22Rv1 (cell line): ENCODE results near the gene SALL2.

Experiments
- H3K27ac ChIP-seq: fragments of 450-650 bp; 2 replicates; pipeline ENCODE4 v1.5.1; 2017
- ZFX ChIP-seq: fragments of 450-650 bp; IDR thresholded peaks from 2 replicates; pipeline ENCODE4 v1.6.1; 2017; ENCODE audit warnings: antibody characterized with exemption, borderline replicate concordance
- TF ChIP-seq, protein P1 (sequence below): fragments of 450-650 bp; IDR thresholded peaks from 2 replicates; pipeline ENCODE4 v1.5.1; 2017; ENCODE audit warnings: mild to moderate bottlenecking

Gene SALL2

GRCh38 chr14:21525962-21526671, at the start of gene SALL2:
SALL2 (minus strand) TSS chr14:21526346; CDS start chr14:21526127, 219 bp downstream.
- TF ChIP-seq, protein P1, sequence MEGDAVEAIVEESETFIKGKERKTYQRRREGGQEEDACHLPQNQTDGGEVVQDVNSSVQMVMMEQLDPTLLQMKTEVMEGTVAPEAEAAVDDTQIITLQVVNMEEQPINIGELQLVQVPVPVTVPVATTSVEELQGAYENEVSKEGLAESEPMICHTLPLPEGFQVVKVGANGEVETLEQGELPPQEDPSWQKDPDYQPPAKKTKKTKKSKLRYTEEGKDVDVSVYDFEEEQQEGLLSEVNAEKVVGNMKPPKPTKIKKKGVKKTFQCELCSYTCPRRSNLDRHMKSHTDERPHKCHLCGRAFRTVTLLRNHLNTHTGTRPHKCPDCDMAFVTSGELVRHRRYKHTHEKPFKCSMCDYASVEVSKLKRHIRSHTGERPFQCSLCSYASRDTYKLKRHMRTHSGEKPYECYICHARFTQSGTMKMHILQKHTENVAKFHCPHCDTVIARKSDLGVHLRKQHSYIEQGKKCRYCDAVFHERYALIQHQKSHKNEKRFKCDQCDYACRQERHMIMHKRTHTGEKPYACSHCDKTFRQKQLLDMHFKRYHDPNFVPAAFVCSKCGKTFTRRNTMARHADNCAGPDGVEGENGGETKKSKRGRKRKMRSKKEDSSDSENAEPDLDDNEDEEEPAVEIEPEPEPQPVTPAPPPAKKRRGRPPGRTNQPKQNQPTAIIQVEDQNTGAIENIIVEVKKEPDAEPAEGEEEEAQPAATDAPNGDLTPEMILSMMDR: no peak
- no peak for TF ChIP-seq ZFX
- no peak within 1 kb of the TSS for H3K27ac ChIP-seq

- no peak overlapping the region for H3K27ac ChIP-seq
- no peak for TF ChIP-seq ZFX
- TF ChIP-seq, protein P1: no peak
These were observed 49.5 kb upstream of the SALL2 start for GRCh38 chr14:21575661-21576060.

DNA sequence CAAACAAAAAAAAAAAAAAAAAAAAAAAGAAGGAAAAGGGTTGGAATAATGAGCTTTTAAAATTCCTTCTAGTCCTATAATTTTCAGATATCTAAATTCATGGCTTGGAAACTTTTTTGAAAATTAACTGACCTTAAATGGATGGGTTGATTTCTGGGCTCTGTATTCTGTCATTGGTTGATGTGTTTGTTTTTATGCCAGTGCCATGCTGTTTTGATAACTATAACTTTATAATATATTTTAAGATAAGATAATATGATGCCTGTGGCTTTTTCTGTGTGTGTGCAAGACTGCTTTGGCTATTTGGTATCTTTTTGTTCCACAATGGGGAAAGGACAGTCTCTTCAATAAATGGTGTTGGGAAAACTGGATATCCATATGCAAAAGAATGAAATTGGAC, 46.5 kb upstream of the SALL2 start:
- no peak overlapping the region for H3K27ac ChIP-seq
- TF ChIP-seq, protein P1: no peak
- no peak for TF ChIP-seq ZFX

DNA sequence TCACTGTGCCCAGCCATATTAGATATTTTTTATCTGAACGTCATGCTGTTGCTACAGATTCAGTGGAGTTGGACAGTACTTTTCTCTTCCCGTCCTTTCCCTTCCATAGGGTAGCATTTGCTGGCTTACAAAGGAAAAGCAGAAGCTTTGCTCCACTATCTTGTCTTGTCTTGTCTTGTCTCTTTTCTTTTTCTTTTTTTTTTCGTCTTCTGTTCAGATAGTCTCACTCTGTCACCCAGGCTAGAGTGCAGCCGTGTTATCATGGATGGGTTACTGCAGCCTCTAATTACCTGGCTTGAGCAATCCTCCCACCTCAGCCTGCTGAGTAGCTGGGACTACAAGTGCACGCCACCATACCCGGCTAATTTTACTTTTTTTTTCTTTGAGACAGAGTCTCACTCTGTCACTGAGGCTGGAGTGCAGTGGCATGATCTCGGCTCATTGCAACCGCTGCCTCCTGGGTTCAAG, 32.6 kb upstream of the SALL2 start:
- H3K27ac ChIP-seq: no peak overlapping the region
- TF ChIP-seq, protein P1: no peak
- TF ChIP-seq ZFX: no peak

GRCh38 chr14:21557084-21557901, 31.1 kb upstream of the SALL2 start:
- H3K27ac ChIP-seq: peak overlapping the region; percentile 20; the same call in 1 of the 2 replicates
- TF ChIP-seq, protein P1: peak; percentile 82
- TF ChIP-seq ZFX: no peak

- H3K27ac ChIP-seq: 0 out of 2 replicates have a peak overlapping the region, but pooled peaks have one; percentile 20
- no peak for TF ChIP-seq ZFX
- TF ChIP-seq, protein P1: no peak
These were observed 30.4 kb upstream of the SALL2 start for GRCh38 chr14:21556378-21557083.
